ENCODE measurements around the gene RAD50. TPM values are rescaled to one million over a fixed set of nuclear protein-coding genes. Genes with fewer than 3 reads are reported as not detected.
"Not testable (repeated sequence)": the region's sequence is repeated elsewhere in the genome, so short reads cannot be mapped to it uniquely, and the experiment has no call there.

RAD50 gene
- total and polyA plus RNA-seq, 12 donors = 5.4 to 41.6 (median 28.7) TPM

DNA sequence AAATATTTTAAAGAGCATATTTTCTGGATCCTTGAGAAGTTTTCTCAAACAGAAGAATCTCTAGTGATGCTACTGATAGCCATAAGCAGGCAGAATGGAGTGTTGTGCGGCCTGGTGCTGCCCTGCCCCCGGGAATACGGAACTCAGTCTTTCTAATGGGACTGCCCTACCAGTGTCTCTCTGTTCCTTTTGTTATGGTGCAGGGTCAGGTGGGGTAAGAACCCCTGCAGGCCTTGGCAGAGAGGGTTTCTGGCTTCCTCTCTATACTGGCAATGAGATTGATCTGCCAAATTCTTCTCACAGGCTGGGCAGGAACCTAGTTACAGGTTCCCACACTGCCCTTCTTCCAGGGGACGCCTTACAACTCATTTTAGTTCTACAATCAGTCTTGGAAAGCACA lies 16.0 kb upstream of the RAD50 start:
- Histone ChIP-seq H3K4me1 (replicated peaks in 1 of 2) (no peaks in the 10 kb centered on the region), H3K9me3 (replicated peaks in 1 of 3) (no peaks in the 10 kb centered on the region), H3K36me3 (replicated peaks in 1 of 2) (no peaks in the 10 kb centered on the region), H3K27ac (no peak overlapping the region), H3K4me3 (no peak overlapping the region), H3K27me3 (no peaks in the 10 kb centered on the region)
- intact Hi-C loops (cut with DNase I) = no loop called here
- no peak for DNase-seq
- TF ChIP-seq POLR2A (IDR thresholded peaks at IDR 0.05) (no peak), CTCF (IDR thresholded peaks at IDR 0.05) (no peak)
- 88 to 96% (median 91%) methylated on average over 4 of the region's 4 CpGs for WGBS, 4 donors

GRCh38 chr5:132543472-132544201 lies 13.1 kb upstream of the RAD50 start, which contains the start of gene IL5:
IL5 (minus strand) TSS chr5:132543522; CDS start chr5:132543478, 44 bp downstream.
- DNase-seq = no peak
- Histone ChIP-seq H3K27ac (no peak within 1 kb of the TSS), H3K4me1 (replicated peaks in 1 of 2) (no peaks in the 10 kb centered on the region), H3K9me3 (replicated peaks in 1 of 3) (no peaks in the 10 kb centered on the region), H3K4me3 (no peak within 1 kb of the TSS), H3K36me3 (replicated peaks in 1 of 2) (no peaks in the 10 kb centered on the region), H3K27me3 (no peaks in the 10 kb centered on the region)
- intact Hi-C loops (cut with DNase I) = no loop called here
- TF ChIP-seq POLR2A (IDR thresholded peaks at IDR 0.05) (no peak), CTCF (IDR thresholded peaks at IDR 0.05) (no peak)
- 77 to 87% (median 80%) methylated on average over 7 of the region's 7 CpGs for WGBS, 4 donors

- Histone ChIP-seq H3K27ac (no peak overlapping the region), H3K36me3 (replicated peaks in 1 of 2) (no peaks in the 10 kb centered on the region), H3K4me3 (no peak overlapping the region), H3K27me3 (no peaks in the 10 kb centered on the region), H3K9me3 (replicated peaks in 1 of 3) (no peaks in the 10 kb centered on the region), H3K4me1 (replicated peaks in 1 of 2) (no peaks in the 10 kb centered on the region)
- TF ChIP-seq POLR2A (IDR thresholded peaks at IDR 0.05) (no peak), CTCF (IDR thresholded peaks at IDR 0.05) (no peak)
- intact Hi-C loops (cut with DNase I) = no loop called here
- WGBS, 4 donors = 82 to 92% (median 89%) methylated on average over 2 of the region's 2 CpGs
- DNase-seq = no peak
These were observed 10.7 kb upstream of the RAD50 start for GRCh38 chr5:132546108-132546507.

- no peaks in the 10 kb centered on the region for H3K4me1 ChIP-seq (replicated peaks in 1 of 2)
- WGBS, 4 donors = 68 to 84% (median 73%) methylated on average over 2 of the region's 2 CpGs
- intact Hi-C loops (cut with DNase I) = no loop called here
These were observed 9.5 kb upstream of the RAD50 start for GRCh38 chr5:132547269-132547668.

GRCh38 chr5:132548834-132549233 lies 7.9 kb upstream of the RAD50 start:
- H3K9me3 ChIP-seq (replicated peaks in 1 of 3); H3K27ac ChIP-seq; H3K36me3 ChIP-seq (replicated peaks in 1 of 2); H3K4me3 ChIP-seq; intact Hi-C loops (cut with DNase I); H3K4me1 ChIP-seq (replicated peaks in 1 of 2); DNase-seq; H3K27me3 ChIP-seq: not testable (repeated sequence)
- 86 to 95% (median 90%) methylated on average over 5 to 7 of the region's 7 CpGs for WGBS, 4 donors

More at GRCh38 chr5:132547269-132547668, 9.5 kb upstream of the RAD50 start:
- no peaks in the 10 kb centered on the region for H3K36me3 ChIP-seq (replicated peaks in 1 of 2)
- no peak for TF ChIP-seq POLR2A (IDR thresholded peaks at IDR 0.05)
- no peak for TF ChIP-seq CTCF (IDR thresholded peaks at IDR 0.05)
- H3K9me3 ChIP-seq (replicated peaks in 1 of 3) = no peaks in the 10 kb centered on the region
- no peak overlapping the region for H3K27ac ChIP-seq
- no peak overlapping the region for H3K4me3 ChIP-seq
- DNase-seq = no peak
- no peaks in the 10 kb centered on the region for H3K27me3 ChIP-seq

Data from adrenal gland (tissue), 12 donors.